ENCODE results near the gene TOX3.

Gene TOX3

GRCh38 chr16:52451971-52452421 lies 94.9 kb downstream of the TOX3 start:
- DNase-seq (ENCODE audit: low read depth): no peak

DNA sequence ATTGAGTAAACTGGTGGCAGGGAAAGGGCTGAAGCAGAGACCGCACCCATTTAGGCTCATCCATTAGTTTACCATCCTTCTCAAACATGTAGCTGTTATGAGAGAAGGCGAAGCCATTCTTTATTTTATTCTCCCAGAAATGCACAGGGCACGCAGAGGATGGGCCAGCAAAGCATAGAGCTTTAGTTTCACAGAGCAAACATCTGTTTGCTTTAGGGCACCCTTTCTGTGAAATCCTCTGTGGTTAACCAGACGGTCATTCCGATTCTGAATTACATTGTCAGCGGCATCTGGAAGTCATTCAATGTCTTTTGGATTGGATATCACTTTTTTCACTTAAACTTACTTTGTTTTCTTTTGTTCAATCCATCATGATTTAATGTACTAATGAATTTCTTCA lies 96.0 kb downstream of the TOX3 start:
- DNase-seq (ENCODE audit: low read depth): no peak

DNA sequence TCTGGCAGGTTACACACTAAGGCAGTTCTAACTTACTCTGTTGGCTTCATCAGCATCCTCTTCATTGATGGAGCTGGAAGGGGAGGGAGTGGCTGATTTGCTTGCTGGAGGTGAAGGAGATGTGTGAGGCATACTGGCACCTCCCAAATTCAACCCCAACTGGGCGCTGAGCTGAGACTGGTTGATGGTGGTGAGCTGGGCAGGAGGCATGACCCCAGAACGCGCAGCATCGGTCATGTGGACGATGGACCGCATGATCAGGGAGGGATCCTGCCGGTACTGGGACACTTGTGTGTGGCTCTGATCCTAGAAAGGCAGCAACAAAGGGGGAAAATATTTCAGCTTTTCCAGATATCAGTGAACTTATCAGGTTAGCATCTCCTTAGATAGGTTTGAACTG lies 96.7 kb downstream of the TOX3 start:
- DNase-seq (ENCODE audit: low read depth): no peak

GRCh38 chr16:52446080-52446479 lies 100.9 kb downstream of the TOX3 start:
- DNase-seq (ENCODE audit: low read depth): no peak

GRCh38 chr16:52441886-52442285 lies 105.1 kb downstream of the TOX3 start:
- DNase-seq (ENCODE audit: low read depth): no peak

GRCh38 chr16:52440248-52440647 lies 106.7 kb downstream of the TOX3 start:
- DNase-seq (ENCODE audit: low read depth): no peak

DNA sequence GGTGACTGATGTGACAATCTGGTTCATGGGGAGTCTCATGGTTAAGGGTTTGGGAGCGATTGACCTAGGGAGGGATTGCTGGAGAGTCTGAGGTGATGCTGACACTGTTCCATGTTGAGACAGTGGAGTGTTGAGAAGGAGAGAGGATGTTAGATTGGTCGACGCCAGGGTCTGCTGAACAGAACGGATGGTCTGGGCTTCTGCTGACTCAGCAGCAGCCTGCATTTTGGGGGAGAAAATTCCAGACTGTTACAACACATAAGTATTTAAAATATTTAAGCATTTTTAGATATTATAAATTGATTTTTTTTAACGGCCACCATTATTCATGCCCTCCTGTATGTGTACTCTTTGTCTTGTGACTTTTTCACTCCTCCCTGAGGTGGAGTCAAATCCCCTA lies 107.2 kb downstream of the TOX3 start:
- DNase-seq (ENCODE audit: low read depth): no peak

DNA sequence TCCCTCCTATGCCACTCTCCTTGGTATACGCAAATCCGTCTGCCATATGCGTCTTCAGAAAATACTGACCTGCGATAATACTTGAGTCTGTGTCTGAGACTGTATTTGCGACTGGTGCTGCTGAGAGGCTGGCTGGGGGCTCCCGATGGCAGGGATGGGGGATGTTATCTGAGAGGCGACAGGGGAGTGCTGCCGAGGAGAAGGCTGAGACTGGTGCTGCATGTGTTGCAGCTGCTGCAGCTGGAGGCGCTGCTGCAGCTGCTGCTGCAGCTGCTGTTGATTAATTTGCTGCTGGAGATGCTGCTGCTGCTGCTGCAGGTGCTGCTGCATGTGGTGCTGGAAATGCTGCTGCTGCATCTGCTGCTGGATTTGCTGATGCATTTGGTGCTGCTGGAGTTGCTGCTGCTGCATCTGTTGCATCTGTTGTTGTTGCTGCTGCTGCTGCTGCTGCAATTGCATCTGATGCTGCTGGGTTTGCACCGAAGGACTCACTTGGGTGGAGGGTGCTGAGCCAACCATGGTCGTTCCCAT lies 107.7 kb downstream of the TOX3 start:
- DNase-seq (ENCODE audit: low read depth): no peak

GRCh38 chr16:52437277-52437670 lies 109.7 kb downstream of the TOX3 start:
- no peak for DNase-seq (ENCODE audit: low read depth)

GRCh38 chr16:52436339-52437276 lies 110.3 kb downstream of the TOX3 start:
- DNase-seq (ENCODE audit: low read depth): no peak

DNA sequence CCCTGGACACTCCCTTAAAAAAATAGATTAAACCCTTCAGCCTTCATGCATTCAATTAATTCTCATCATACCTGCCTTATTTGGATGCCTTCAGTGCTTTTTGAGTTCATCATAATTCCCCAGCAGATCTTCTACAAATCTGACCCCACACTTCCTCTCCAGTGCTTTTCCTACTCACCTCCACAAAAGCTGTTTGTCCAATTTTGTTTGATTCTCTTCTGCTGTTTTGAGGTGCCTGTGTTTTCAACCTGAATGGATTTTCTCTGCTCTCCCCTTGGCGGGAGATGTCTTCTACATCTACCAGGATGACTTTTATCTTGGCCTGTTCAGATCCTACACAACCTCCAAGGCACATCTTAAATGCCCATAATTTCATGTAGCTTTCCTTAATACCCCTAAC lies 112.7 kb downstream of the TOX3 start:
- DNase-seq (ENCODE audit: low read depth): no peak

DNA sequence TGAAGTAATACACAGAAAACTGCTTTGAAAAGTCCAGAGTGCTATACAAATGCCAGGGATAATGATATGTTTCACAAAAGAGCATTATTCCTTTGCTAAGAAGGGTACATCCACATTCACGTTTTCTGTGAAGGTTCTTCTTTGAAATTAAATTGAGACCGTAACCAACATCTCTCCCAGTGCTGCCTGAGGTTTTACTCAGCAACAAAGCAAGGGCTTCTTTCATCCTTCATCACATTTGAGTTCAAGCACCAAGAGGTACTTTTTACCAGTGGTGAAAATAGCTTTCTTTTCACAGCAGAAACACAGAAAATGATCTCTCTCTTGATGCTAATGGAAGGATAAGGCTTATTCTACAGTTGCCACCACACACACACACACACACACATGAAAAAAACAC lies 113.3 kb downstream of the TOX3 start:
- DNase-seq (ENCODE audit: low read depth): no peak

- DNase-seq (ENCODE audit: low read depth): no peak
Measured at GRCh38 chr16:52424591-52424990, 122.4 kb downstream of the TOX3 start.

DNA sequence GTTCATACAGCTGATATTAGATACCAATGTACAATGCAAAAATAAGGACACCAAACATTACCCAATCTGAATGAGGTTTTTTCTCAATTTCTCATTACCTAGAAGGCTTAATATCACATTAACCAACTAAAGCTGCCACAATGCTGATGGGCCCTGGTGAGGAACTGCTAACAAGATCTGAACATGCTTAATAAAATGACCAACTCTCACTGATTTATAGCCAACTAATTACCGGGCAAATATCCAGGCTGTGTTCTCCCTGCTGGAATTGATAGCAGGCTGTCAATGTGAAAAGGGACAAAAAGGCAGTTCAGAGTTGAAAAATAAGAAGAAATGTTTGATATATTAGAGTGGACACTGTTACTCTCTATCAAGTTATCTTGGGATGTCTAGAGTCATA lies 124.6 kb downstream of the TOX3 start:
- no peak for DNase-seq (ENCODE audit: low read depth)

GRCh38 chr16:52418201-52418600 lies 128.7 kb downstream of the TOX3 start:
- no peak for DNase-seq (ENCODE audit: low read depth)

- no peak for DNase-seq (ENCODE audit: low read depth)
Measured at GRCh38 chr16:52416888-52417287, 130.1 kb downstream of the TOX3 start.

DNA sequence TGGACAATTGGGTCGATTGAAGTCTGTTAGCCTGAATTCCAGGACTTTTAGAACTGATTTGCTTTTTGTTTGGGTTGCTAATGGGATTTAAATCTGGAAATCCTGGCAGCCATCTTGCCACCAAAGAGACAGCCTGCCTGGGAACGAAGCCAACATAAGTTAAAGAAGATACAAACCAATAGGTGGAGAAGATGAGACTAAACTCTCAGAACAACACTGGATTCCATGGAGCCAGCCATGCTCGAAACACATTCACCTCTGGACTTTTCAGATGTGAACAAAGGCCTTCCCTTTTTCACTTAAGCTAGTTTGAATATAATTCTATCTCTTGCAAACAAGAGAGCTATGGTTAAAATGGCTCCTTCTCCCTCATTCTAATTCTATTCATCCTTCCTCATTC lies 135.9 kb downstream of the TOX3 start:
- DNase-seq (ENCODE audit: low read depth): no peak

GRCh38 chr16:52408191-52408845 lies 138.6 kb downstream of the TOX3 start:
- no peak for DNase-seq (ENCODE audit: low read depth)

- DNase-seq (ENCODE audit: low read depth): no peak
Measured at GRCh38 chr16:52407778-52408177, 139.2 kb downstream of the TOX3 start.

- DNase-seq (ENCODE audit: low read depth): no peak
Measured at GRCh38 chr16:52405441-52405840, 141.5 kb downstream of the TOX3 start.

DNA sequence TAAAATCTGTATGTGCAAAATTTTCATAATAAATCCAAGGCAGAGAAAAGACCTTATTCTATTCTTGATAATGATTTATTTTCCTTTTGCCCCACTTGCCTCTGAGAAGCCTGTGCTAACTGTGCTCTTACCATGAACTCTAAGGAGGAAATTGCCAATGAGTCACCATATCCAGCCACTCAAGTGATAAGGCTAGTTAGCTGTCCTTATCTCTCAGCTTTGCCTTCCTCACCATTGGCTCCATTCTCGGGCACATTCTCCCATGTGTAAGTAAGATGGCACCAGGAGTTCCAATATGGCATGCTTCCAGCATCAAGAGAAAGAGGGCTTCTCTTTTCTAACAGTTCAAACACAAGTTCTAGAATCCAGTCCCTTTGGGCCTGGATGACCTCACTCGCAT lies 142.4 kb downstream of the TOX3 start:
- no peak for DNase-seq (ENCODE audit: low read depth)

DNA sequence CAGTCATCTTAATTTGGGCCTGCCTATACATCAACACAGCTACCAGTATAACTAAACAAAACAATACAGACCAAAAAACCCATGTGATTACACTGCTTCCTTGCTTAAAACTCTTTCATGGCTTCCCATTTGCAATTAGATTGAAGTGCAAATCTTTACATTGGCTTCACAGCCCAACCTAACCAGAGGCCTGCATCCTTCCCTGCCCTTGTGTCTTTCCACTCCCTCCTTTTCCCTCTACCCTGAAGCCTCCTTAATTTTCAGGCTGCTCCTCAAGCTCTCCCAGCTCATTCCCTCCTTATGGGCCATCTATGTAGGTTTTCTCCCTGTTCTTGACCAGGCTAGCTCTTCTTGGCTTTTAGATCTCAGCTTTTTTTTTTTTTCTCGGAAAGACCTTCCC lies 147.8 kb downstream of the TOX3 start:
- no peak for DNase-seq (ENCODE audit: low read depth)

GRCh38 chr16:52398491-52398960 lies 148.4 kb downstream of the TOX3 start:
- no peak for DNase-seq (ENCODE audit: low read depth)

Data from stromal cell of bone marrow (primary cell).